Measurements from ENCODE around the gene KIF6.

GRCh38 chr6:39466631-39467030 lies 258.6 kb downstream of the KIF6 start:
- TF ChIP-seq POLR2AphosphoS5 (IDR thresholded peaks at IDR 0.05; ENCODE audit: borderline replicate concordance, low read depth, low read length): no peak
- TF ChIP-seq EZH2 (IDR thresholded peaks at IDR 0.05): no peak
- TF ChIP-seq FOXP2 (optimal IDR thresholded peaks at IDR 0.05; ENCODE audit: control extremely low read depth, extremely low read length, insufficient read depth): no peak
